UCSD-AML1 (cell line): ENCODE data around the gene TBPL1.

ENCODE experiments used
- DNase-seq: peaks from one replicate; lab custom pipeline; 2025; ENCODE audit not compliant: unreplicated experiment; lab: John Stamatoyannopoulos, UW

TBPL1 gene

GRCh38 chr6:134039116-134039515 lies 86.1 kb downstream of the TBPL1 start:
- no peak for DNase-seq
